T-helper 1 cell treated with Interleukin-12 subunit alpha and Interleukin-12 subunit beta and Interleukin-4 antibody, amounts not matched to agents 30 μg/mL and 1 μg/mL, for 36 hours (primary cell): Measurements from ENCODE around the gene METRNL.

ENCODE experiments used
- H3K27ac Mint-ChIP-seq: one replicate; pipeline ENCODE4 v1.8.0; 2021; ENCODE audit warnings: mild to moderate bottlenecking, mixed read lengths
- H3K27me3 Mint-ChIP-seq: one replicate; pipeline ENCODE4 v1.8.0; 2021; ENCODE audit warnings: low read depth, mixed read lengths
- H3K36me3 Mint-ChIP-seq: one replicate; pipeline ENCODE4 v1.8.0; 2021; ENCODE audit warnings: low read depth, mixed read lengths
- H3K4me1 Mint-ChIP-seq: one replicate; pipeline ENCODE4 v1.8.0; 2021; ENCODE audit warnings: low read depth, mixed read lengths
- H3K4me3 Mint-ChIP-seq: one replicate; pipeline ENCODE4 v1.8.0; 2021; ENCODE audit warnings: mild to moderate bottlenecking, moderate library complexity, mixed read lengths
- H3K9me3 Mint-ChIP-seq: one replicate; pipeline ENCODE4 v1.8.0; 2021; ENCODE audit warnings: mixed read lengths

The METRNL gene

GRCh38 chr17:83106056-83106588, 26.7 kb downstream of the METRNL start:
- Mint-ChIP-seq H3K9me3 (no peaks in the 10 kb centered on the region), H3K4me3 (no peak overlapping the region), H3K36me3 (no peaks in the 10 kb centered on the region), H3K27me3 (peaks cover 15% of the 10 kb centered on the region), H3K27ac (no peak overlapping the region), H3K4me1 (no peaks in the 10 kb centered on the region)

- Mint-ChIP-seq H3K4me1 (no peaks in the 10 kb centered on the region), H3K27me3 (peaks cover 8% of the 10 kb centered on the region), H3K4me3 (no peak overlapping the region), H3K36me3 (no peaks in the 10 kb centered on the region), H3K9me3 (no peaks in the 10 kb centered on the region), H3K27ac (no peak overlapping the region)
Measured at GRCh38 chr17:83106913-83107655, 27.7 kb downstream of the METRNL start.

- H3K4me3 Mint-ChIP-seq, result no peak overlapping the region
- no peaks in the 10 kb centered on the region for H3K4me1 Mint-ChIP-seq
- H3K36me3 Mint-ChIP-seq, result no peaks in the 10 kb centered on the region
- peaks cover 8% of the 10 kb centered on the region for H3K27me3 Mint-ChIP-seq
- no peak overlapping the region for H3K27ac Mint-ChIP-seq
- no peaks in the 10 kb centered on the region for H3K9me3 Mint-ChIP-seq
Measured at GRCh38 chr17:83107656-83108048, 28.2 kb downstream of the METRNL start.

- no peak overlapping the region for H3K27ac Mint-ChIP-seq
- H3K4me1 Mint-ChIP-seq, result no peaks in the 10 kb centered on the region
- H3K36me3 Mint-ChIP-seq, result no peaks in the 10 kb centered on the region
- no peaks in the 10 kb centered on the region for H3K9me3 Mint-ChIP-seq
- no peak overlapping the region for H3K4me3 Mint-ChIP-seq
- H3K27me3 Mint-ChIP-seq, result peaks cover 8% of the 10 kb centered on the region
Measured at GRCh38 chr17:83108709-83109108, 29.3 kb downstream of the METRNL start.

GRCh38 chr17:83109386-83109785, 30.0 kb downstream of the METRNL start:
- no peaks in the 10 kb centered on the region for H3K9me3 Mint-ChIP-seq
- no peak overlapping the region for H3K27ac Mint-ChIP-seq
- no peaks in the 10 kb centered on the region for H3K4me1 Mint-ChIP-seq
- peaks cover 8% of the 10 kb centered on the region for H3K27me3 Mint-ChIP-seq
- H3K4me3 Mint-ChIP-seq, result no peak overlapping the region
- H3K36me3 Mint-ChIP-seq, result no peaks in the 10 kb centered on the region

- Mint-ChIP-seq H3K9me3 (no peaks in the 10 kb centered on the region), H3K36me3 (no peaks in the 10 kb centered on the region), H3K27ac (peak overlapping the region; percentile 20), H3K4me3 (no peak overlapping the region), H3K27me3 (peaks cover 8% of the 10 kb centered on the region), H3K4me1 (no peaks in the 10 kb centered on the region)
Measured at GRCh38 chr17:83109793-83110645, 30.6 kb downstream of the METRNL start.

GRCh38 chr17:83110735-83111134, 31.3 kb downstream of the METRNL start:
- Mint-ChIP-seq H3K4me3 (no peak overlapping the region), H3K27ac (peak overlapping the region; percentile 20), H3K36me3 (no peaks in the 10 kb centered on the region), H3K4me1 (no peaks in the 10 kb centered on the region), H3K9me3 (no peaks in the 10 kb centered on the region), H3K27me3 (peaks cover 8% of the 10 kb centered on the region)

GRCh38 chr17:83111516-83112282, 32.3 kb downstream of the METRNL start:
- Mint-ChIP-seq H3K4me1 (no peaks in the 10 kb centered on the region), H3K27ac (no peak overlapping the region), H3K9me3 (no peaks in the 10 kb centered on the region), H3K4me3 (no peak overlapping the region), H3K27me3 (peaks cover 8% of the 10 kb centered on the region), H3K36me3 (no peaks in the 10 kb centered on the region)

- no peak overlapping the region for H3K27ac Mint-ChIP-seq
- H3K4me3 Mint-ChIP-seq, result no peak overlapping the region
- no peaks in the 10 kb centered on the region for H3K4me1 Mint-ChIP-seq
- peaks cover 9% of the 10 kb centered on the region for H3K27me3 Mint-ChIP-seq
- no peaks in the 10 kb centered on the region for H3K9me3 Mint-ChIP-seq
- H3K36me3 Mint-ChIP-seq, result no peaks in the 10 kb centered on the region
Measured at GRCh38 chr17:83113381-83113780, 34.0 kb downstream of the METRNL start.

- Mint-ChIP-seq H3K4me3 (no peak overlapping the region), H3K27me3 (peaks cover 10% of the 10 kb centered on the region), H3K4me1 (no peaks in the 10 kb centered on the region), H3K9me3 (no peaks in the 10 kb centered on the region), H3K36me3 (no peaks in the 10 kb centered on the region), H3K27ac (no peak overlapping the region)
Measured at GRCh38 chr17:83113792-83114191, 34.4 kb downstream of the METRNL start.

GRCh38 chr17:83114706-83115105, 35.3 kb downstream of the METRNL start:
- H3K27ac Mint-ChIP-seq, result no peak overlapping the region
- peaks cover 1% of the 10 kb centered on the region for H3K4me1 Mint-ChIP-seq
- H3K36me3 Mint-ChIP-seq, result no peaks in the 10 kb centered on the region
- no peak overlapping the region for H3K4me3 Mint-ChIP-seq
- H3K9me3 Mint-ChIP-seq, result no peaks in the 10 kb centered on the region
- H3K27me3 Mint-ChIP-seq, result peaks cover 16% of the 10 kb centered on the region

- no peaks in the 10 kb centered on the region for H3K9me3 Mint-ChIP-seq
- H3K27me3 Mint-ChIP-seq, result peaks cover 20% of the 10 kb centered on the region
- H3K27ac Mint-ChIP-seq, result no peak overlapping the region
- no peak overlapping the region for H3K4me3 Mint-ChIP-seq
- peaks cover 3% of the 10 kb centered on the region for H3K4me1 Mint-ChIP-seq
- no peaks in the 10 kb centered on the region for H3K36me3 Mint-ChIP-seq
Measured at GRCh38 chr17:83115202-83115651, 35.8 kb downstream of the METRNL start.

- H3K36me3 Mint-ChIP-seq, result no peaks in the 10 kb centered on the region
- peaks cover 24% of the 10 kb centered on the region for H3K27me3 Mint-ChIP-seq
- H3K4me1 Mint-ChIP-seq, result peaks cover 6% of the 10 kb centered on the region
- H3K4me3 Mint-ChIP-seq, result no peak overlapping the region
- no peak overlapping the region for H3K27ac Mint-ChIP-seq
- no peaks in the 10 kb centered on the region for H3K9me3 Mint-ChIP-seq
Measured at GRCh38 chr17:83115832-83116231, 36.4 kb downstream of the METRNL start.

- no peaks in the 10 kb centered on the region for H3K9me3 Mint-ChIP-seq
- H3K27me3 Mint-ChIP-seq, result peaks cover 24% of the 10 kb centered on the region
- no peak overlapping the region for H3K4me3 Mint-ChIP-seq
- H3K36me3 Mint-ChIP-seq, result no peaks in the 10 kb centered on the region
- peaks cover 6% of the 10 kb centered on the region for H3K4me1 Mint-ChIP-seq
- no peak overlapping the region for H3K27ac Mint-ChIP-seq
Measured at GRCh38 chr17:83116311-83116771, 36.9 kb downstream of the METRNL start.
